Measurements from ENCODE around the gene TMEM101. TPM values are rescaled to one million over a fixed set of nuclear protein-coding genes. Genes with fewer than 3 reads are reported as not detected.

TMEM101 gene
- total and polyA plus RNA-seq, 10 of the 15 experiments (the other 5 are each of a cell fraction or from before 2014, with no cell fraction given) = 18.4 to 72.5 (median 35.9) TPM

DNA sequence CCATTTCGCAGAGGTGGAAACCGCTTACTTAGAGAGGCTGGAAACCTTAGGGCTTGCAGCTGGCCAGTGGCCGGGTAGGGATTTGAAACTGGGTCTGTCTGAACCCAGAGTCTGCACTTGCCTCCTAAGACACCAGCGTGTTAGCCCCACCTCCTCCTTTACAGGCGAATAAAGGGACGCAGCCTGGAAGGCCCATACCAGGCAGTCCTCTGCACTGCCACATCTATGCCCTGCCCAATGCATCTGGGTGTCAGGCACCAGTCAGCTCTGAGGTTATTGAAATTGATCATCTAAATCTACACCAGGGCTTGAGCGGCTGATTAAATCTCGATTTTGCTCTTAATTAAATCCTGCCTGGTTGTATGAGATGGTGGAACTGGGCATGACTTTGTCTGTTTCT, 30.2 kb downstream of the TMEM101 start:
- H3K9ac ChIP-seq (ENCODE audit: control insufficient read depth, insufficient read depth, low read length) = no peak overlapping the region

More for the DNA sequence above, 30.2 kb downstream of the TMEM101 start:
- ATAC-seq = no peak
- H4K20me1 ChIP-seq (ENCODE audit: control insufficient read depth, insufficient read depth) = no peaks in the 10 kb centered on the region
- no peaks in the 10 kb centered on the region for H3K4me1 ChIP-seq (ENCODE audit: control insufficient read depth, insufficient read depth, low read length)
- RAD21 ChIA-PET (ENCODE audit: unreplicated experiment) = no interaction called here
- no TSS peak for BruUV-seq (replicated peaks)
- POLR2A ChIA-PET = no interaction called here
- no peak overlapping the region for H3K27ac ChIP-seq (ENCODE audit: control insufficient read depth, insufficient read depth)
- TF ChIP-seq CBX3 (IDR thresholded peaks at IDR 0.05; ENCODE audit: borderline replicate concordance, low read depth) = no peak
- TF ChIP-seq ATF2 (IDR thresholded peaks at IDR 0.05; ENCODE audit: low read length) = no peak
- TF ChIP-seq ATF7 (IDR thresholded peaks at IDR 0.05; ENCODE audit: low read depth) = no peak
- TF ChIP-seq RBBP5 (conservative IDR thresholded peaks at IDR 0.05) = no peak
- no peak for TF ChIP-seq CTCF (IDR thresholded peaks at IDR 0.05 in 2 of 3, conservative IDR thresholded peaks at IDR 0.05 in 1 of 3; ENCODE audit: control insufficient read depth in 2 of 3, extremely low read depth in 1 of 3, insufficient read depth in 1 of 3, low read depth in 3 of 3, low read length in 3 of 3)
- no peak for TF ChIP-seq PAX8 (IDR thresholded peaks at IDR 0.05)
- no peak for TF ChIP-seq ZNF24 (IDR thresholded peaks at IDR 0.05)
- TF ChIP-seq JUNB (IDR thresholded peaks at IDR 0.05) = no peak
- TF ChIP-seq SP1 (IDR thresholded peaks at IDR 0.05; ENCODE audit: low read depth, low read length) = no peak
- no peak for TF ChIP-seq SIN3A (IDR thresholded peaks at IDR 0.05; ENCODE audit: low read depth, low read length)
- no peak for TF ChIP-seq STAT1 (conservative IDR thresholded peaks at IDR 0.05)
- no peak for TF ChIP-seq CEBPB (IDR thresholded peaks at IDR 0.05; ENCODE audit: borderline replicate concordance in 1 of 2, low read depth in 2 of 2, low read length in 2 of 2)
- no peak for TF ChIP-seq SMARCA5 (IDR thresholded peaks at IDR 0.05)
- TF ChIP-seq MEF2B (IDR thresholded peaks at IDR 0.05; ENCODE audit: partially characterized antibody, poor library complexity, severe bottlenecking) = no peak
- no peak for TF ChIP-seq REST (IDR thresholded peaks at IDR 0.05; ENCODE audit: low read depth, low read length)
- no peak for TF ChIP-seq MTA3 (IDR thresholded peaks at IDR 0.05; ENCODE audit: borderline replicate concordance, low read length)
- TF ChIP-seq CBX5 (IDR thresholded peaks at IDR 0.05; ENCODE audit: low read depth) = no peak
- TF ChIP-seq ESRRA (IDR thresholded peaks at IDR 0.05; ENCODE audit: low read length) = no peak
- in situ Hi-C loops (cut with MboI) = no loop called here
- intact Hi-C loops (cut with micrococcal nuclease; ENCODE audit: unreplicated experiment) = no loop called here
- SMC1A ChIA-PET (ENCODE audit: uncharacterized antibody, unreplicated experiment) = no interaction called here
- H2AFZ ChIP-seq (ENCODE audit: control insufficient read depth, low read depth, low read length) = no peak overlapping the region
- H3K27me3 ChIP-seq (replicated peaks in 1 of 2; ENCODE audit: control insufficient read depth in 2 of 2, insufficient read depth in 2 of 2, low read length in 1 of 2) = peaks cover 3 to 21% of the 10 kb centered on the region in 2 experiments; a peak in 3 of 4 replicates
- H3K79me2 ChIP-seq (ENCODE audit: control insufficient read depth, insufficient read depth, low read length) = no peaks in the 10 kb centered on the region
- no peak for DNase-seq (ENCODE audit: low read depth, low spot score)
- no peak overlapping the region for H3K4me2 ChIP-seq (ENCODE audit: control insufficient read depth, insufficient read depth)
- no peaks in the 10 kb centered on the region for H3K36me3 ChIP-seq (ENCODE audit: control insufficient read depth in 2 of 2, insufficient read depth in 2 of 2, low read length in 1 of 2)
- no peaks in the 10 kb centered on the region for H3K9me3 ChIP-seq (replicated peaks; ENCODE audit: control insufficient read depth, insufficient read depth, low read length)
- WGBS (ENCODE audit: insufficient coverage, insufficient replicate concordance, low lambda C conversion rate, missing lambda C conversion rate) = 39% methylated on average over 8 of the region's 8 CpGs
- CTCF ChIA-PET = no interaction called here
- no peak overlapping the region for H3K4me3 ChIP-seq
- no peak for FAIRE-seq
